ENCODE data around the gene MED10. TPM values are rescaled to one million over a fixed set of nuclear protein-coding genes. Genes with fewer than 3 reads are reported as not detected.

MED10 gene
- total RNA-seq, 1 experiment from 2014 or later: 94.0 TPM

GRCh38 chr5:6393596-6394194 lies 15.3 kb upstream of the MED10 start:
- H3K27me3 ChIP-seq (ENCODE audit: low read length): peaks cover 3% of the 10 kb centered on the region; the same call in 1 of the 2 replicates
- ChIA-PET POLR2A (ENCODE audit: unreplicated experiment) (no interaction called here), CTCF (no interaction called here)
- no peaks in the 10 kb centered on the region for H3K9me3 ChIP-seq (ENCODE audit: low read length)
- H3F3A ChIP-seq (ENCODE audit: low read length, unreplicated experiment): no peaks in the 10 kb centered on the region
- no TSS peak for BruUV-seq (replicated peaks)
- no peaks in the 10 kb centered on the region for H3K36me3 ChIP-seq (ENCODE audit: low read depth, low read length)
- no peak overlapping the region for H3K27ac ChIP-seq (ENCODE audit: low read length)
- H4K20me1 ChIP-seq (ENCODE audit: low read length): no peaks in the 10 kb centered on the region
- no peaks in the 10 kb centered on the region for H3K9me2 ChIP-seq (replicated peaks; ENCODE audit: low read length)
- ATAC-seq (no peak), DNase-seq (peak; percentile 41)
- H3K4me2 ChIP-seq (ENCODE audit: low read length): no peak overlapping the region
- H3K4me3 ChIP-seq (ENCODE audit: low read length): no peak overlapping the region
- no peak overlapping the region for H3K9ac ChIP-seq (ENCODE audit: low read length)
- H2AFZ ChIP-seq (ENCODE audit: low read length): no peak overlapping the region
- intact Hi-C loops (cut with micrococcal nuclease): no loop called here
- no peaks in the 10 kb centered on the region for H3K79me2 ChIP-seq (ENCODE audit: low read length)
- TF ChIP-seq CTCF (conservative IDR thresholded peaks at IDR 0.05; ENCODE audit: low read depth, low read length): no peak
- no peak for TF ChIP-seq EZH2phosphoT487 (IDR thresholded peaks at IDR 0.05; ENCODE audit: borderline replicate concordance, low read length)
- TF ChIP-seq EZH2 (IDR thresholded peaks at IDR 0.05; ENCODE audit: low read length, unreplicated experiment): no peak
- H3K4me1 ChIP-seq (ENCODE audit: insufficient read depth, low read length): no peaks in the 10 kb centered on the region

- Histone ChIP-seq H3K36me3 (ENCODE audit: low read depth, low read length) (no peaks in the 10 kb centered on the region), H3K4me3 (ENCODE audit: low read length) (no peak overlapping the region), H3K9ac (ENCODE audit: low read length) (no peak overlapping the region), H3K27ac (ENCODE audit: low read length) (no peak overlapping the region), H3K4me1 (ENCODE audit: insufficient read depth, low read length) (no peaks in the 10 kb centered on the region), H3K9me3 (ENCODE audit: low read length) (no peaks in the 10 kb centered on the region), H3K27me3 (ENCODE audit: low read length) (peaks cover 3% of the 10 kb centered on the region; the same call in 1 of the 2 replicates), H4K20me1 (ENCODE audit: low read length) (no peaks in the 10 kb centered on the region), H3K79me2 (ENCODE audit: low read length) (no peaks in the 10 kb centered on the region), H2AFZ (ENCODE audit: low read length) (no peak overlapping the region), H3F3A (ENCODE audit: low read length, unreplicated experiment) (no peaks in the 10 kb centered on the region), H3K9me2 (replicated peaks; ENCODE audit: low read length) (no peaks in the 10 kb centered on the region), H3K4me2 (ENCODE audit: low read length) (no peak overlapping the region)
- DNase-seq: no peak
- no TSS peak for BruUV-seq (replicated peaks)
- TF ChIP-seq CTCF (conservative IDR thresholded peaks at IDR 0.05; ENCODE audit: low read depth, low read length) (no peak), EZH2 (IDR thresholded peaks at IDR 0.05; ENCODE audit: low read length, unreplicated experiment) (no peak), EZH2phosphoT487 (IDR thresholded peaks at IDR 0.05; ENCODE audit: borderline replicate concordance, low read length) (no peak)
- POLR2A ChIA-PET (ENCODE audit: unreplicated experiment): no interaction called here
- intact Hi-C loops (cut with micrococcal nuclease): no loop called here
- no peak for ATAC-seq
- CTCF ChIA-PET: no interaction called here
Observed at GRCh38 chr5:6392561-6392960, 14.2 kb upstream of the MED10 start.

GRCh38 chr5:6391151-6391550 lies 12.8 kb upstream of the MED10 start:
- Histone ChIP-seq H3K9me2 (replicated peaks; ENCODE audit: low read length) (no peaks in the 10 kb centered on the region), H4K20me1 (ENCODE audit: low read length) (no peaks in the 10 kb centered on the region), H3K9ac (ENCODE audit: low read length) (no peak overlapping the region), H3K4me2 (ENCODE audit: low read length) (no peak overlapping the region), H3K4me1 (ENCODE audit: insufficient read depth, low read length) (no peaks in the 10 kb centered on the region), H3K9me3 (ENCODE audit: low read length) (no peaks in the 10 kb centered on the region), H3K79me2 (ENCODE audit: low read length) (no peaks in the 10 kb centered on the region), H3F3A (ENCODE audit: low read length, unreplicated experiment) (no peaks in the 10 kb centered on the region), H3K4me3 (ENCODE audit: low read length) (no peak overlapping the region), H3K27me3 (ENCODE audit: low read length) (peaks cover 7% of the 10 kb centered on the region; the same call in 1 of the 2 replicates), H2AFZ (ENCODE audit: low read length) (no peak overlapping the region), H3K27ac (ENCODE audit: low read length) (no peak overlapping the region), H3K36me3 (ENCODE audit: low read depth, low read length) (no peaks in the 10 kb centered on the region)
- no TSS peak for BruUV-seq (replicated peaks)
- no peak for DNase-seq
- CTCF ChIA-PET: no interaction called here
- ATAC-seq: no peak
- POLR2A ChIA-PET (ENCODE audit: unreplicated experiment): no interaction called here
- intact Hi-C loops (cut with micrococcal nuclease): no loop called here
- TF ChIP-seq EZH2phosphoT487 (IDR thresholded peaks at IDR 0.05; ENCODE audit: borderline replicate concordance, low read length): no peak
- no peak for TF ChIP-seq EZH2 (IDR thresholded peaks at IDR 0.05; ENCODE audit: low read length, unreplicated experiment)
- TF ChIP-seq CTCF (conservative IDR thresholded peaks at IDR 0.05; ENCODE audit: low read depth, low read length): no peak
